SIG-M5 treated with dmso at 0.1 percent for 504 hours (cell line): ENCODE data around the gene UBFD1.
"Not testable (repeated sequence)": the region's sequence is repeated elsewhere in the genome, so short reads cannot be mapped to it uniquely, and the experiment has no call there.

ENCODE experiments used
- DNase-seq: peaks from one replicate; lab custom pipeline; 2025; ENCODE audit not compliant: unreplicated experiment; lab: John Stamatoyannopoulos, UW

The UBFD1 gene

GRCh38 chr16:23597003-23597756 is 39.7 kb downstream of the UBFD1 start:
- peak; percentile 36 for DNase-seq

- DNase-seq = no peak
Observed at GRCh38 chr16:23607726-23608125, 50.2 kb downstream of the UBFD1 start.

- no peak for DNase-seq
Observed at GRCh38 chr16:23608194-23608593, 50.7 kb downstream of the UBFD1 start.

GRCh38 chr16:23609929-23610328 is 52.4 kb downstream of the UBFD1 start:
- DNase-seq = no peak

- not testable (repeated sequence) for DNase-seq
Observed at GRCh38 chr16:23610905-23611304, 53.4 kb downstream of the UBFD1 start.

- no peak for DNase-seq
Observed at GRCh38 chr16:23611936-23612335, 54.4 kb downstream of the UBFD1 start.

GRCh38 chr16:23615805-23616204 is 58.3 kb downstream of the UBFD1 start:
- no peak for DNase-seq
